H1 (cell line): Measurements from ENCODE around the gene COL6A6. TPM values are rescaled to one million over a fixed set of nuclear protein-coding genes. Genes with fewer than 3 reads are reported as not detected.

Experiments used
- NANOG ChIP-seq: IDR thresholded peaks from 2 replicates; pipeline ENCODE4 v1.6.1; 2011; ENCODE audit warnings: low read length, low read depth, mild to moderate bottlenecking, inconsistent platforms; ENCODE audit not compliant: insufficient read depth, poor library complexity, severe bottlenecking
- SIN3A ChIP-seq, 2 experiments: IDR thresholded peaks in 1 of 2; conservative IDR thresholded peaks in 1 of 2; 2 replicates each; pipeline ENCODE4 v1.6.1; 2011 to 2012; ENCODE audit warnings: low read length in 2 of 2, improper control_type of control experiment in 1 of 2, low read depth in 1 of 2, mild to moderate bottlenecking in 1 of 2
- polyA plus RNA-seq, 7 experiments: library from polyadenylated mRNA; depleted of rRNA in 3 of 7; stranded (reverse) in 5 of 7; unstranded in 2 of 7; fragments of >200 nt in 5 of 7; fragments of 200-250 nt in 2 of 7; gene quantifications; 1 replicate in 5 of 7; 2 replicates in 1 of 7; 4 replicates in 1 of 7; pipeline versions ENCODE4 v1.2.1 to v1.2.3, GENCODE V29; 2011 to 2013; ENCODE audit warnings: missing spikeins in 2 of 7, mixed read lengths in 2 of 7
- total RNA-seq: library from RNA; stranded (reverse); fragmentation: NEBNext Ultra II Directional; extraction: Animal tissue kit (Norgen Biotek cat#: 25700); gene quantifications from 2 replicates; pipeline ENCODE4 v1.2.1, GENCODE V29; 2021
- TF ChIP-seq, protein P1 (sequence below), 3 experiments: IDR thresholded peaks; 1 replicate in 2 of 3; 2 replicates in 1 of 3; pipeline versions ENCODE4 v1.5.1 to v1.6.1; 2011; ENCODE audit warnings: low read length in 3 of 3, mild to moderate bottlenecking in 3 of 3, inconsistent platforms in 2 of 3, low read depth in 1 of 3, moderate library complexity in 1 of 3; ENCODE audit not compliant: insufficient read depth in 1 of 3; ENCODE audit errors: control extremely low read depth in 1 of 3
- TF ChIP-seq, protein P2 (sequence below): IDR thresholded peaks from 2 replicates; pipeline ENCODE4 v1.6.1; 2012; ENCODE audit warnings: inconsistent platforms

COL6A6 gene
- total and polyA plus RNA-seq, 2 of the 8 experiments (the other 6 are each of a cell fraction or from before 2014, with no cell fraction given): 0.02 to 0.09 TPM

DNA sequence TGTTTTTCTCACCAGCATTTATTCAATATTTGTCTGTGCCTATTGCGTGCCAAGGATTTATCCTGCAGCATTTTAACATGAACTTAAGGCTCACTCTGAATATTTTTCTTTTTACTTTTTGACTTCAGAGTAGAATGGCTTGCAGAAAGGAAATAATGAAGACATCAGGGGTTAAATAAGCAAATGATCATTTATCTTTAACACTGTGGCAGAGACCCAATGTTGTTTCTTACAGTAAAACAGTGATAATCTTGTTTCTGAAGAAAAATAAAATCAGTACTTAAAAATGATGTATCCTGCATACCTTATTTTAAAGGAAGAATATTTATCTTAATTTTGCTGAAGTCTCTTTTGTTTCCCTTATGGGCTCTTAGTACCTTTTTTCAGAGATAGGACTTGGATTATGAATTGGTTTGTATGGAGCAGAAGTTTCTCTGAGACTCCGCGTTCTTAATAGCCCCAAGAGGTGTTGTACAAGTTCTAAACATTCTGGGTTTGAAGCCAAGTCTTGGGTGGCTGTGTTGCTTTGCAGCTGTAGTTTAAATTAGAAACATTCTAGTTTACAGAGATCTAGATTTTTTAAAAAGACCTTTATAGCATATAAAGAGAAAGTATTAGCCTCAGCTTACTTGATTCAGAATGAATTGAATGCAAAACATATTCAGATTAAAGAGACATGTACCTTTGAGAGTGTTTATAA lies 40.5 kb downstream of the COL6A6 start (continued):
- TF ChIP-seq SIN3A (conservative IDR thresholded peaks at IDR 0.05 in 1 of 2, IDR thresholded peaks at IDR 0.05 in 1 of 2; ENCODE audit: low read depth in 1 of 2, low read length in 2 of 2) (no peak), NANOG (no peak)
- TF ChIP-seq, protein P1, sequence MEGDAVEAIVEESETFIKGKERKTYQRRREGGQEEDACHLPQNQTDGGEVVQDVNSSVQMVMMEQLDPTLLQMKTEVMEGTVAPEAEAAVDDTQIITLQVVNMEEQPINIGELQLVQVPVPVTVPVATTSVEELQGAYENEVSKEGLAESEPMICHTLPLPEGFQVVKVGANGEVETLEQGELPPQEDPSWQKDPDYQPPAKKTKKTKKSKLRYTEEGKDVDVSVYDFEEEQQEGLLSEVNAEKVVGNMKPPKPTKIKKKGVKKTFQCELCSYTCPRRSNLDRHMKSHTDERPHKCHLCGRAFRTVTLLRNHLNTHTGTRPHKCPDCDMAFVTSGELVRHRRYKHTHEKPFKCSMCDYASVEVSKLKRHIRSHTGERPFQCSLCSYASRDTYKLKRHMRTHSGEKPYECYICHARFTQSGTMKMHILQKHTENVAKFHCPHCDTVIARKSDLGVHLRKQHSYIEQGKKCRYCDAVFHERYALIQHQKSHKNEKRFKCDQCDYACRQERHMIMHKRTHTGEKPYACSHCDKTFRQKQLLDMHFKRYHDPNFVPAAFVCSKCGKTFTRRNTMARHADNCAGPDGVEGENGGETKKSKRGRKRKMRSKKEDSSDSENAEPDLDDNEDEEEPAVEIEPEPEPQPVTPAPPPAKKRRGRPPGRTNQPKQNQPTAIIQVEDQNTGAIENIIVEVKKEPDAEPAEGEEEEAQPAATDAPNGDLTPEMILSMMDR (IDR thresholded peaks at IDR 0.05; ENCODE audit: control extremely low read depth in 1 of 3, insufficient read depth in 1 of 3, low read depth in 1 of 3, low read length in 3 of 3): no peak
- TF ChIP-seq, protein P2, sequence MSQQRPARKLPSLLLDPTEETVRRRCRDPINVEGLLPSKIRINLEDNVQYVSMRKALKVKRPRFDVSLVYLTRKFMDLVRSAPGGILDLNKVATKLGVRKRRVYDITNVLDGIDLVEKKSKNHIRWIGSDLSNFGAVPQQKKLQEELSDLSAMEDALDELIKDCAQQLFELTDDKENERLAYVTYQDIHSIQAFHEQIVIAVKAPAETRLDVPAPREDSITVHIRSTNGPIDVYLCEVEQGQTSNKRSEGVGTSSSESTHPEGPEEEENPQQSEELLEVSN: no peak
